Neural cell (in vitro differentiated cells): ENCODE measurements around the gene KRABD2.

Source experiments
- H2AFZ ChIP-seq: fragments of 200-600, 300-800 bp; sonication (generic), shearing (Covaris generic); 2 replicates; pipeline ENCODE4 v1.6.0; 2014; ENCODE audit warnings: low read depth, mild to moderate bottlenecking, antibody characterized with exemption, low read length, moderate library complexity
- H3F3A ChIP-seq: fragments of 200-600 bp; shearing (Covaris generic); 2 replicates; pipeline ENCODE4 v1.6.1; 2016; ENCODE audit warnings: mild to moderate bottlenecking, moderate library complexity, mixed read lengths, antibody characterized with exemption, low read length; ENCODE audit not compliant: insufficient read depth, poor library complexity, severe bottlenecking
- H3K27ac ChIP-seq: fragments of 200-600, 300-800 bp; sonication (generic), shearing (Covaris generic); 2 replicates; pipeline ENCODE4 v1.5.1; 2014; ENCODE audit warnings: mild to moderate bottlenecking, low read length, moderate library complexity
- H3K27me3 ChIP-seq: fragments of 300-800, 200-600 bp; sonication (generic), shearing (Covaris generic); 2 replicates; pipeline ENCODE4 v1.6.0; 2014; ENCODE audit warnings: mild to moderate bottlenecking, low read depth, low read length, moderate library complexity; ENCODE audit not compliant: insufficient read depth
- H3K36me3 ChIP-seq: fragments of 300-800, 200-600 bp; sonication (generic), shearing (Covaris generic); 2 replicates; pipeline ENCODE4 v1.5.1; 2014; ENCODE audit warnings: mild to moderate bottlenecking, antibody characterized with exemption, low read length, moderate library complexity; ENCODE audit not compliant: insufficient read depth
- H3K4me2 ChIP-seq: fragments of 300-800, 200-600 bp; sonication (generic), shearing (Covaris generic); 2 replicates; pipeline ENCODE4 v1.6.0; 2014; ENCODE audit warnings: mild to moderate bottlenecking, low read length
- H3K4me3 ChIP-seq: fragments of 300-800, 200-600 bp; sonication (generic), shearing (Covaris generic); 2 replicates; pipeline ENCODE4 v1.5.1; 2014; ENCODE audit warnings: mild to moderate bottlenecking, low read length, moderate library complexity
- H3K79me2 ChIP-seq: fragments of 200-600 bp; shearing (Covaris generic); replicated peaks from 2 replicates; pipeline ENCODE4 v1.6.0; 2014; ENCODE audit warnings: mild to moderate bottlenecking, low read length, moderate library complexity; ENCODE audit not compliant: insufficient read depth
- H3K9ac ChIP-seq: fragments of 300-800, 200-600 bp; sonication (generic), shearing (Covaris generic); 2 replicates; pipeline ENCODE4 v1.6.1; 2016; ENCODE audit warnings: mild to moderate bottlenecking, low read length, mixed read lengths
- H3K9me2 ChIP-seq: fragments of 200-600 bp; shearing (Covaris generic); 2 replicates; pipeline ENCODE4 v1.6.1; 2016; ENCODE audit warnings: mild to moderate bottlenecking, low read length, mixed read lengths; ENCODE audit not compliant: insufficient read depth
- H3K9me3 ChIP-seq: fragments of 200-600, 300-800 bp; sonication (generic), shearing (Covaris generic); 2 replicates; pipeline ENCODE4 v1.6.1; 2016; ENCODE audit warnings: mild to moderate bottlenecking, mixed run types, low read length, moderate library complexity, mixed read lengths
- H4K20me1 ChIP-seq: fragments of 200-600 bp; shearing (Covaris generic); 2 replicates; pipeline ENCODE4 v1.6.1; 2016; ENCODE audit warnings: mild to moderate bottlenecking, mixed run types; ENCODE audit not compliant: insufficient read depth
- CTCF ChIP-seq: fragments of 450-650 bp; IDR thresholded peaks from 2 replicates; pipeline ENCODE4 v1.5.1; 2014; ENCODE audit warnings: antibody characterized with exemption, mild to moderate bottlenecking, moderate library complexity; ENCODE audit not compliant: poor library complexity, severe bottlenecking
- EP300 ChIP-seq: fragments of 450-650 bp; conservative IDR thresholded peaks from 2 replicates; pipeline ENCODE4 v1.6.1; 2014; ENCODE audit warnings: antibody characterized with exemption, mild to moderate bottlenecking, moderate library complexity; ENCODE audit not compliant: poor library complexity, severe bottlenecking
- EZH2 ChIP-seq: fragments of 200-600, 300-800 bp; shearing (Covaris generic), sonication (generic); IDR thresholded peaks from 2 replicates; pipeline ENCODE4 v1.6.1; 2014; ENCODE audit warnings: antibody characterized with exemption, low read length, borderline replicate concordance, mild to moderate bottlenecking; ENCODE audit not compliant: insufficient read depth, poor library complexity, severe bottlenecking
- MXI1 ChIP-seq: fragments of 450-650 bp; conservative IDR thresholded peaks from 2 replicates; pipeline ENCODE4 v1.6.1; 2014; ENCODE audit warnings: antibody characterized with exemption, mild to moderate bottlenecking; ENCODE audit not compliant: poor library complexity, severe bottlenecking
- POLR2AphosphoS5 ChIP-seq: IDR thresholded peaks from 2 replicates; pipeline ENCODE4 v1.6.1; 2012
- RAD21 ChIP-seq: fragments of 450-650 bp; conservative IDR thresholded peaks from 2 replicates; pipeline ENCODE4 v1.6.1; 2014; ENCODE audit warnings: antibody characterized with exemption, mild to moderate bottlenecking, moderate library complexity
- REST ChIP-seq: IDR thresholded peaks from 2 replicates; pipeline ENCODE4 v1.6.1; 2012; ENCODE audit warnings: borderline replicate concordance
- SMC3 ChIP-seq: fragments of 450-650 bp; conservative IDR thresholded peaks from 2 replicates; pipeline ENCODE4 v1.6.1; 2014; ENCODE audit warnings: antibody characterized with exemption, mild to moderate bottlenecking, moderate library complexity; ENCODE audit not compliant: poor library complexity
- TAF1 ChIP-seq: IDR thresholded peaks from 2 replicates; pipeline ENCODE4 v1.6.1; 2012; ENCODE audit warnings: low read depth

The KRABD2 gene

GRCh38 chr17:8332688-8333087 lies 43.8 kb downstream of the KRABD2 start:
- no peaks in the 10 kb centered on the region for H3F3A ChIP-seq
- no peak overlapping the region for H3K9ac ChIP-seq
- H3K79me2 ChIP-seq, result no peaks in the 10 kb centered on the region
- TF ChIP-seq MXI1 (no peak), EZH2 (no peak), EP300 (no peak), TAF1 (no peak), RAD21 (no peak), SMC3 (no peak), REST (no peak), POLR2AphosphoS5 (no peak), CTCF (no peak)
- H2AFZ ChIP-seq, result no peak overlapping the region
- no peak overlapping the region for H3K4me3 ChIP-seq
- H3K27me3 ChIP-seq, result no peaks in the 10 kb centered on the region
- H3K36me3 ChIP-seq, result no peaks in the 10 kb centered on the region
- H4K20me1 ChIP-seq, result no peaks in the 10 kb centered on the region
- no peak overlapping the region for H3K27ac ChIP-seq
- H3K9me3 ChIP-seq, result no peaks in the 10 kb centered on the region
- H3K4me2 ChIP-seq, result no peak overlapping the region
- H3K9me2 ChIP-seq, result no peaks in the 10 kb centered on the region

GRCh38 chr17:8332128-8332527 lies 44.4 kb downstream of the KRABD2 start:
- TF ChIP-seq EP300 (no peak), CTCF (no peak), TAF1 (no peak), REST (no peak)
- Histone ChIP-seq H3K27me3 (peaks cover 4% of the 10 kb centered on the region), H3K9me2 (no peaks in the 10 kb centered on the region)

More at GRCh38 chr17:8332128-8332527, 44.4 kb downstream of the KRABD2 start:
- Histone ChIP-seq H3K79me2 (no peaks in the 10 kb centered on the region), H3K4me2 (no peak overlapping the region), H2AFZ (no peak overlapping the region), H3K9me3 (no peaks in the 10 kb centered on the region), H3F3A (no peaks in the 10 kb centered on the region), H3K4me3 (no peak overlapping the region), H3K9ac (no peak overlapping the region), H3K27ac (no peak overlapping the region), H4K20me1 (no peaks in the 10 kb centered on the region), H3K36me3 (no peaks in the 10 kb centered on the region)
